ENCODE results near the gene HAUS1.

Gene HAUS1

DNA sequence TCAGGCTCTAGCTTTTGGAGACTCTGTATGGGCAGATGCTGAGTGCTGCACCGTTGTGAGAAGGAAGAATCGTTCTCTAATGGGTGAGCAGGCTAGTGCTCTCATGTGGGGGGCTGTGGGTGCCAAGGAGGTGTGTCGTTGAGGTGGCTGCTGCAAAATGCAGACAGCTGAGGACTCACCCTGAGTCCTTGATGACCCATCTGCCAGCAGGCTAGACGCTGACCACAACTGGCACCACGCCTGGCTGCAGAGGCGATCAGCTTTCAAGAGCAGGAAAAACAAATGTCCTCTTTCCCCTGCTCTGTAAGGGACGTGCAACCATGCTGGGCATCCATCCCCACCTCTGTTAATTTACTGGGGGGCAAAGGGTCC, 48.2 kb downstream of the HAUS1 start:
- H3K4me1 ChIP-seq (ENCODE audit: insufficient read depth, low read length, poor library complexity, severe bottlenecking), result no peaks in the 10 kb centered on the region
- no peaks in the 10 kb centered on the region for H3K36me3 ChIP-seq (ENCODE audit: insufficient read depth, low read length)
- H3K79me2 ChIP-seq (ENCODE audit: insufficient read depth, low read length), result no peaks in the 10 kb centered on the region
- no peak overlapping the region for H3K4me3 ChIP-seq (ENCODE audit: low read length, poor library complexity, severe bottlenecking)
- H4K20me1 ChIP-seq (ENCODE audit: insufficient read depth, low read length, poor library complexity, severe bottlenecking), result no peaks in the 10 kb centered on the region
- H2AFZ ChIP-seq (ENCODE audit: low read length), result no peak overlapping the region
- no peaks in the 10 kb centered on the region for H3K27me3 ChIP-seq (ENCODE audit: insufficient read depth, low read length, poor library complexity, severe bottlenecking)
- no peaks in the 10 kb centered on the region for H3K9me3 ChIP-seq (ENCODE audit: insufficient read depth, low read depth, low read length)
- no peaks in the 10 kb centered on the region for H3F3A ChIP-seq (ENCODE audit: low read depth)
- H3K9ac ChIP-seq (ENCODE audit: low read depth, low read length, poor library complexity, severe bottlenecking), result no peak overlapping the region
- no peaks in the 10 kb centered on the region for H3K9me2 ChIP-seq (replicated peaks; ENCODE audit: low read depth, low read length)
- H3K4me2 ChIP-seq (ENCODE audit: low read depth, low read length, poor library complexity, severe bottlenecking), result no peak overlapping the region
- no peak for TF ChIP-seq CTCF (conservative IDR thresholded peaks at IDR 0.05; ENCODE audit: low read length)
- no peak for TF ChIP-seq EZH2phosphoT487 (IDR thresholded peaks at IDR 0.05; ENCODE audit: borderline replicate concordance)

DNA sequence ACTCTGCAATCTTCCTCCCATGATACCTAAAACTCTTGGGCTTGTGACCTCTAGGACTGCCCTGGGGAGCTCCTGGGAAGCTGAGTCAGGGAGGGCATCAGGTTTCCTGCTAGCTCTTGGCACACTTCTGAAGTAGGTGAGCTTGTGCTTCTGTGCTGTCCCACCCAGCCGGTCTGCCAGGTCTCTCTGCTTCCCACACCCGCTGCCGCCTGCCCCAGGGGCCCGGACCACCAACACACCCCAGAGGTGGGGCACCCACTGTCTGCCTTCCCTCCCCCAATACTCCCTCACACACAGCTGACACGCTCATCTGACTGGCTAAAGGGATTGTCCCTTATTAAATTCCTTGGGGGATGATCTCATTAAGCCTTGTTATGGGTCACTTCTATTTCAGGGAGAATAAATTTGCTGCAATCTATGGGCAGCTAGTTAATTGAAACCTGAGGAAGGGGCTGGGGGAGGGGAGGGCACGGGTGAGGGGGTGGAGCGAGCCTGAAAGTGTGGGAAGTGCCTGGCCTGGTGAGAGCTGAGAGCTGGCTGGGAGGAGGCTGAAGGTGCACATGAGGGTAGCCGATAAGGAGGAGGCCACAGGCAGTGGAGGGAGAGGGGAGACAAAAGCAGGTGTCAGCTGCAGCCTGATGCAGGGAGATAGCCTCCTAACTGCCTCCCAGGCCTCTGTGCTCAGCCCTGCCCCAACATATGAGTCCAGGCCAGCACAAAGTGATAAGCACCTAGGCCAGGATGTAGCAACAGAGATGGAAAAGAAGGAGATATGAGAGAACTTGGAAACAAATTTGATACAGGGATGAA, 48.8 kb downstream of the HAUS1 start:
- TF ChIP-seq CTCF (conservative IDR thresholded peaks at IDR 0.05; ENCODE audit: low read length) (no peak), EZH2phosphoT487 (IDR thresholded peaks at IDR 0.05; ENCODE audit: borderline replicate concordance) (no peak)
- no peaks in the 10 kb centered on the region for H3K36me3 ChIP-seq (ENCODE audit: insufficient read depth, low read length)
- no peaks in the 10 kb centered on the region for H3K79me2 ChIP-seq (ENCODE audit: insufficient read depth, low read length)
- no peaks in the 10 kb centered on the region for H3K9me2 ChIP-seq (replicated peaks; ENCODE audit: low read depth, low read length)
- H2AFZ ChIP-seq (ENCODE audit: low read length), result no peak overlapping the region
- H3K4me2 ChIP-seq (ENCODE audit: low read depth, low read length, poor library complexity, severe bottlenecking), result no peak overlapping the region
- H3K27me3 ChIP-seq (ENCODE audit: insufficient read depth, low read length, poor library complexity, severe bottlenecking), result no peaks in the 10 kb centered on the region
- no peaks in the 10 kb centered on the region for H3K4me1 ChIP-seq (ENCODE audit: insufficient read depth, low read length, poor library complexity, severe bottlenecking)
- H3F3A ChIP-seq (ENCODE audit: low read depth), result no peaks in the 10 kb centered on the region
- H3K9me3 ChIP-seq (ENCODE audit: insufficient read depth, low read depth, low read length), result no peaks in the 10 kb centered on the region
- H3K4me3 ChIP-seq (ENCODE audit: low read length, poor library complexity, severe bottlenecking), result no peak overlapping the region
- H3K9ac ChIP-seq (ENCODE audit: low read depth, low read length, poor library complexity, severe bottlenecking), result no peak overlapping the region
- no peaks in the 10 kb centered on the region for H4K20me1 ChIP-seq (ENCODE audit: insufficient read depth, low read length, poor library complexity, severe bottlenecking)

- no peak overlapping the region for H3K4me2 ChIP-seq (ENCODE audit: low read depth, low read length, poor library complexity, severe bottlenecking)
These were observed 51.5 kb downstream of the HAUS1 start for GRCh38 chr18:46155641-46156051.

More at GRCh38 chr18:46155641-46156051, 51.5 kb downstream of the HAUS1 start:
- H3K79me2 ChIP-seq (ENCODE audit: insufficient read depth, low read length), result no peaks in the 10 kb centered on the region
- H3K4me3 ChIP-seq (ENCODE audit: low read length, poor library complexity, severe bottlenecking), result no peak overlapping the region
- H3K27me3 ChIP-seq (ENCODE audit: insufficient read depth, low read length, poor library complexity, severe bottlenecking), result no peaks in the 10 kb centered on the region
- TF ChIP-seq EZH2phosphoT487 (IDR thresholded peaks at IDR 0.05; ENCODE audit: borderline replicate concordance), result no peak
- no peak for TF ChIP-seq CTCF (conservative IDR thresholded peaks at IDR 0.05; ENCODE audit: low read length)
- H4K20me1 ChIP-seq (ENCODE audit: insufficient read depth, low read length, poor library complexity, severe bottlenecking), result no peaks in the 10 kb centered on the region
- no peak overlapping the region for H2AFZ ChIP-seq (ENCODE audit: low read length)
- H3K9me2 ChIP-seq (replicated peaks; ENCODE audit: low read depth, low read length), result no peaks in the 10 kb centered on the region
- H3F3A ChIP-seq (ENCODE audit: low read depth), result no peaks in the 10 kb centered on the region
- H3K4me1 ChIP-seq (ENCODE audit: insufficient read depth, low read length, poor library complexity, severe bottlenecking), result no peaks in the 10 kb centered on the region
- H3K9me3 ChIP-seq (ENCODE audit: insufficient read depth, low read depth, low read length), result no peaks in the 10 kb centered on the region
- no peak overlapping the region for H3K9ac ChIP-seq (ENCODE audit: low read depth, low read length, poor library complexity, severe bottlenecking)
- no peaks in the 10 kb centered on the region for H3K36me3 ChIP-seq (ENCODE audit: insufficient read depth, low read length)

Measured in Loucy (cell line).